Measurements from ENCODE around the gene OR4K17.

DNA sequence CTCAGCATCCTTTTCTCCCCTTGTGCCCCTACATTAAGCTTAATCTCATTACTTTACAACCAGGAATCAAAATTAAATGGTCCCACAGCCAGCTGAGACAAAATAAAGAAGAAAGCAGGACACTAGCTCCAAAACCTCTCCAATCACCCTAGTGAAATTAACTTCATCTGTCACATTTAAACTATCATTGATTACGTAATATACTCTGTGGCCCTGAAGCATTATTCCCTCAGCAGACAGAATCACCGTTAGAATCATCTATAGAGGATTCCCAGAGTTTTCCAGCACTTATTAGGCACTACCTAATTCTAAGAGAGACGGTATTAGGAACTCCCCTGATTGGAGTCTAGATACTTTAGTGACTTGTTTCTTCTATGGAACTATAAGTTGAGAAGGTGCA lies at the start of gene OR4K17:
- TF ChIP-seq ETV6 (conservative IDR thresholded peaks at IDR 0.05 in 1 of 2, IDR thresholded peaks at IDR 0.05 in 1 of 2; ENCODE audit: borderline replicate concordance in 1 of 2, low read depth in 1 of 2) (no peak), POLR2A (IDR thresholded peaks at IDR 0.05; ENCODE audit: low read depth, low read length) (no peak), EP300 (IDR thresholded peaks at IDR 0.05; ENCODE audit: borderline replicate concordance in 1 of 2, control insufficient read depth in 1 of 2, low read depth in 2 of 2, low read length in 2 of 2) (no peak), BMI1 (IDR thresholded peaks at IDR 0.05; ENCODE audit: borderline replicate concordance) (no peak), ESRRA (IDR thresholded peaks at IDR 0.05; ENCODE audit: low read length) (no peak)
- TF ChIP-seq, protein P1, sequence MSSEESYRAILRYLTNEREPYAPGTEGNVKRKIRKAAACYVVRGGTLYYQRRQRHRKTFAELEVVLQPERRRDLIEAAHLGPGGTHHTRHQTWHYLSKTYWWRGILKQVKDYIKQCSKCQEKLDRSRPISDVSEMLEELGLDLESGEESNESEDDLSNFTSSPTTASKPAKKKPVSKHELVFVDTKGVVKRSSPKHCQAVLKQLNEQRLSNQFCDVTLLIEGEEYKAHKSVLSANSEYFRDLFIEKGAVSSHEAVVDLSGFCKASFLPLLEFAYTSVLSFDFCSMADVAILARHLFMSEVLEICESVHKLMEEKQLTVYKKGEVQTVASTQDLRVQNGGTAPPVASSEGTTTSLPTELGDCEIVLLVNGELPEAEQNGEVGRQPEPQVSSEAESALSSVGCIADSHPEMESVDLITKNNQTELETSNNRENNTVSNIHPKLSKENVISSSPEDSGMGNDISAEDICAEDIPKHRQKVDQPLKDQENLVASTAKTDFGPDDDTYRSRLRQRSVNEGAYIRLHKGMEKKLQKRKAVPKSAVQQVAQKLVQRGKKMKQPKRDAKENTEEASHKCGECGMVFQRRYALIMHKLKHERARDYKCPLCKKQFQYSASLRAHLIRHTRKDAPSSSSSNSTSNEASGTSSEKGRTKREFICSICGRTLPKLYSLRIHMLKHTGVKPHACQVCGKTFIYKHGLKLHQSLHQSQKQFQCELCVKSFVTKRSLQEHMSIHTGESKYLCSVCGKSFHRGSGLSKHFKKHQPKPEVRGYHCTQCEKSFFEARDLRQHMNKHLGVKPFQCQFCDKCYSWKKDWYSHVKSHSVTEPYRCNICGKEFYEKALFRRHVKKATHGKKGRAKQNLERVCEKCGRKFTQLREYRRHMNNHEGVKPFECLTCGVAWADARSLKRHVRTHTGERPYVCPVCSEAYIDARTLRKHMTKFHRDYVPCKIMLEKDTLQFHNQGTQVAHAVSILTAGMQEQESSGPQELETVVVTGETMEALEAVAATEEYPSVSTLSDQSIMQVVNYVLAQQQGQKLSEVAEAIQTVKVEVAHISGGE (CRISPR knock-in tag; IDR thresholded peaks at IDR 0.05) = no peak
- TF ChIP-seq, protein P2, sequence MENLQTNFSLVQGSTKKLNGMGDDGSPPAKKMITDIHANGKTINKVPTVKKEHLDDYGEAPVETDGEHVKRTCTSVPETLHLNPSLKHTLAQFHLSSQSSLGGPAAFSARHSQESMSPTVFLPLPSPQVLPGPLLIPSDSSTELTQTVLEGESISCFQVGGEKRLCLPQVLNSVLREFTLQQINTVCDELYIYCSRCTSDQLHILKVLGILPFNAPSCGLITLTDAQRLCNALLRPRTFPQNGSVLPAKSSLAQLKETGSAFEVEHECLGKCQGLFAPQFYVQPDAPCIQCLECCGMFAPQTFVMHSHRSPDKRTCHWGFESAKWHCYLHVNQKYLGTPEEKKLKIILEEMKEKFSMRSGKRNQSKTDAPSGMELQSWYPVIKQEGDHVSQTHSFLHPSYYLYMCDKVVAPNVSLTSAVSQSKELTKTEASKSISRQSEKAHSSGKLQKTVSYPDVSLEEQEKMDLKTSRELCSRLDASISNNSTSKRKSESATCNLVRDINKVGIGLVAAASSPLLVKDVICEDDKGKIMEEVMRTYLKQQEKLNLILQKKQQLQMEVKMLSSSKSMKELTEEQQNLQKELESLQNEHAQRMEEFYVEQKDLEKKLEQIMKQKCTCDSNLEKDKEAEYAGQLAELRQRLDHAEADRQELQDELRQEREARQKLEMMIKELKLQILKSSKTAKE (IDR thresholded peaks at IDR 0.05; ENCODE audit: low read depth, poor library complexity, severe bottlenecking) = no peak
